GM21825 (cell line): ENCODE data around the gene SRD5A1.

Experiments used
- ATAC-seq: cut with Tn5 transposase; IDR thresholded peaks from one replicate; pipeline ENCODE4 v1.9.1; 2021; ENCODE audit warnings: mild to moderate bottlenecking, moderate library complexity; ENCODE audit not compliant: unreplicated experiment

SRD5A1 gene

GRCh38 chr5:6711409-6712141 lies 78.3 kb downstream of the SRD5A1 start:
- no peak for ATAC-seq

GRCh38 chr5:6712142-6712576 lies 78.9 kb downstream of the SRD5A1 start:
- peak; percentile 14 for ATAC-seq

GRCh38 chr5:6712577-6713273 lies 79.5 kb downstream of the SRD5A1 start:
- ATAC-seq: peak; percentile 46

- ATAC-seq: peak; percentile 5
These were observed 80.3 kb downstream of the SRD5A1 start, which contains the start of gene TENT4A for GRCh38 chr5:6713274-6714225. TENT4A (plus strand) TSS chr5:6713432; CDS start chr5:6713984, 552 bp downstream.

GRCh38 chr5:6714226-6715041 lies 81.2 kb downstream of the SRD5A1 start:
- no peak for ATAC-seq

- no peak for ATAC-seq
These were observed 82.0 kb downstream of the SRD5A1 start for GRCh38 chr5:6715271-6715670.

- ATAC-seq: no peak
These were observed 82.8 kb downstream of the SRD5A1 start for GRCh38 chr5:6715758-6716628.

GRCh38 chr5:6716629-6717149 lies 83.4 kb downstream of the SRD5A1 start:
- ATAC-seq: no peak

- no peak for ATAC-seq
These were observed 84.0 kb downstream of the SRD5A1 start for GRCh38 chr5:6717247-6717646.

GRCh38 chr5:6717687-6718086 lies 84.4 kb downstream of the SRD5A1 start:
- ATAC-seq: no peak

GRCh38 chr5:6718161-6718681 lies 85.0 kb downstream of the SRD5A1 start:
- ATAC-seq: no peak

GRCh38 chr5:6718718-6719117 lies 85.5 kb downstream of the SRD5A1 start:
- no peak for ATAC-seq

- ATAC-seq: no peak
These were observed 86.2 kb downstream of the SRD5A1 start for GRCh38 chr5:6719417-6719816.

GRCh38 chr5:6719896-6720560 lies 86.8 kb downstream of the SRD5A1 start:
- ATAC-seq: no peak

GRCh38 chr5:6720561-6720921 lies 87.3 kb downstream of the SRD5A1 start:
- ATAC-seq: no peak

GRCh38 chr5:6721442-6721841 lies 88.2 kb downstream of the SRD5A1 start:
- no peak for ATAC-seq

- ATAC-seq: no peak
These were observed 88.8 kb downstream of the SRD5A1 start for GRCh38 chr5:6722015-6722414.

GRCh38 chr5:6723122-6723815 lies 90.0 kb downstream of the SRD5A1 start:
- no peak for ATAC-seq
